ENCODE measurements around the gene CABLES1.

CABLES1 gene

DNA sequence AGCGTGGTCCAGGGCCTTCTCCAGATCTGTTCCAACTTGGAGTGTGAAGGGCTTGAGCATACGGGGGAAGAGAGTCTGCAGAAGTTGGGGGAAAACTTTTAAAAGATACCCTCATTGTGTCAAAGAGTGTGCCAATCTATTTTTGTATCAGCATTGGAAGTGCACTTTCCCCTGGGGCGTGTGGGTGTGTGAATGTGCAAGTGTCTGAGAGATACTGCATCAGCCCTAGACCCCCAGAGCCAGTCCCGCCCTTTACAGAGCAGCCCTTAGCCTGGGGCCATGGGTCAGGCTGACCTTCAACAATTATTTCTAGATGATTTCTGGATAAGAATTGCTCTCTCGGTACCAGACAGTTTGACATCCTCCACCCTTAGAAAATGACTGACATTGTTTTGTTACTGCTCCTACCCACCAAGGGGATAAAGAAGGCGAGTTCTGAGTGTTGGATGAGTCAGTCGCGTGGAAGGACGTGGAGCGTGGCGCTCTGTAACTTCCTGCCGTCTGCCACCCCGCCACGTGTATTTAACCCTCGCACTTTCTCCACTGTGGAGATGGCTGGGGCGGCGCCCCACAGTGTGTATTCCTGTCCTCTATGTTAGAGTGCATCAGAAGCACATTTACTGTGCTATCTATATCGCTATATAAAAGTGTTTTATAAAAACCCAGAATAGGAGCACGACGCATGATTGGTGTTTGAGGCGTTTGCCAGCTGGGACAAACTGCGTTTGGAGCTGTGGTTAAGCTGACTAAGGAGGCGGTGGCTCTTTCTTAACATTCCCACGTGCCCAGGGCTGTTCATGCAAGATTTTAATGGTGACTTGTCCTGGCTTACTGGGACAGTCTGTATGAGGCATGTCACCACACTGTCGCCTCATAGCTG is 122.6 kb downstream of the CABLES1 start:
- Histone ChIP-seq H3K27ac (ENCODE audit: low read depth, low read length) (no peak overlapping the region), H3K4me3 (ENCODE audit: low read depth in 1 of 2, low read length in 2 of 2) (no peak overlapping the region), H3K27me3 (ENCODE audit: control insufficient read depth in 1 of 2, insufficient read depth in 2 of 2, low read length in 2 of 2) (no peaks in the 10 kb centered on the region), H3K36me3 (ENCODE audit: insufficient read depth, low read length) (no peaks in the 10 kb centered on the region), H3K9me3 (ENCODE audit: low read length) (no peaks in the 10 kb centered on the region), H3K4me1 (ENCODE audit: insufficient read depth, low read length) (peaks cover 21% of the 10 kb centered on the region), H3K9ac (ENCODE audit: low read length) (no peak overlapping the region)

- Histone ChIP-seq H3K9me3 (ENCODE audit: low read length) (no peaks in the 10 kb centered on the region), H3K9ac (ENCODE audit: low read length) (no peak overlapping the region), H3K4me1 (ENCODE audit: insufficient read depth, low read length) (peaks cover 21% of the 10 kb centered on the region), H3K27ac (ENCODE audit: low read depth, low read length) (no peak overlapping the region), H3K27me3 (ENCODE audit: control insufficient read depth in 1 of 2, insufficient read depth in 2 of 2, low read length in 2 of 2) (no peaks in the 10 kb centered on the region), H3K4me3 (ENCODE audit: low read depth in 1 of 2, low read length in 2 of 2) (no peak overlapping the region), H3K36me3 (ENCODE audit: insufficient read depth, low read length) (no peaks in the 10 kb centered on the region)
Observed at GRCh38 chr18:23258566-23259469, 123.5 kb downstream of the CABLES1 start.

DNA sequence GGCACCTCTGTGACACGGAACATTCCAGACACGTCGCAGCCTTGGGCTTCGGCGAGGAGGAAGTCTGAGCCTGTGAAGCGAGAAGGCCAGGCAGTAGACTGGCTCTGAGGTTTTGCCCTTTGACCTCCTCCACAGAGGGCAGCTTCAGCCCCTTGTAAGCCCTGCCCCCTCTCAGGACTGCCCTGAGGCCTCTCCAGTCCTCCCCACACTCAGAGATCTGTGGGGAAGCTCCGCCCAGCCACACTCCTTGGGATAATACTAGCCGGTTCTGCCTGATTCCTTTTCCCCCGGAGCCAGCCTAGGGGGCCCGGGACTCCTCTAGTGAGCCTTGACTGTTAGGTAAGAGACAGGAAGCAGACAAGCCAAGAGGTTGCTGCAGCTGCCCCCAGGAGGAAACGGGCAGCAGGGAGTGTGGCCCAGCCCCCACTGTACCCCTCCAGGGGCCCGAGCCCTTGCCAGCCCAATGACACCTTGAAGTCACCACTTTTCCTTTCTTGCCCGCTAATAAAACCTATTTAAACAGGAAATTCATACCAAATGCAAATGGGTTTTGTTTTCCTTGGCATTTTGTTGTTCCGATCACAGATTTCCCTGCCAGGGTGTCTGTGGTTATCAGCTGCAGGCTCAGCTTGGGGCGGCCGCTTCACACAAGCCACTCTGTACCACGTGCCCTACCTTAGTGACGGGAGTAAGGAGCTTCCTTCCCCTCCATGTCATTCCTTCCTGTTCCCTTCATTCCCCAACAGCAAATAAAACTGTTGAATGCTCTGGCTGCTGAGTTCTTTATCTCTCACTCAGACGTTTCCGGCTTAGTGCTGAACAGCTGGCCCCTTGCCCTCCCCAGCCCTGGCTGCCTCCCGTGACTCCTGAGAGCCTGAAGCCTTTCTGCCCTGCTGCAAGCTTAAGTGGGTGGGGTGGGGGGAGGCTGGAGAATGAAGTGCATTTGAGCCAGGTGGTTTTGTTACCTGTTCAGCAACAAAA is 124.7 kb downstream of the CABLES1 start:
- H3K9me3 ChIP-seq (ENCODE audit: low read length) = no peaks in the 10 kb centered on the region
- H3K27me3 ChIP-seq (ENCODE audit: control insufficient read depth in 1 of 2, insufficient read depth in 2 of 2, low read length in 2 of 2) = no peaks in the 10 kb centered on the region
- peak overlapping the region in 1 of 2 donors; percentile 42 for H3K4me3 ChIP-seq (ENCODE audit: low read depth in 1 of 2, low read length in 2 of 2)
- H3K4me1 ChIP-seq (ENCODE audit: insufficient read depth, low read length) = peaks cover 21% of the 10 kb centered on the region
- peak overlapping the region; percentile 7 for H3K27ac ChIP-seq (ENCODE audit: low read depth, low read length)
- H3K9ac ChIP-seq (ENCODE audit: low read length) = no peak overlapping the region
- no peaks in the 10 kb centered on the region for H3K36me3 ChIP-seq (ENCODE audit: insufficient read depth, low read length)

- no peak overlapping the region for H3K9ac ChIP-seq (ENCODE audit: low read length)
- H3K4me1 ChIP-seq (ENCODE audit: insufficient read depth, low read length) = peaks cover 21% of the 10 kb centered on the region
- H3K27ac ChIP-seq (ENCODE audit: low read depth, low read length) = no peak overlapping the region
- no peaks in the 10 kb centered on the region for H3K36me3 ChIP-seq (ENCODE audit: insufficient read depth, low read length)
- no peak overlapping the region for H3K4me3 ChIP-seq (ENCODE audit: low read depth in 1 of 2, low read length in 2 of 2)
- H3K9me3 ChIP-seq (ENCODE audit: low read length) = no peaks in the 10 kb centered on the region
- no peaks in the 10 kb centered on the region for H3K27me3 ChIP-seq (ENCODE audit: control insufficient read depth in 1 of 2, insufficient read depth in 2 of 2, low read length in 2 of 2)
Observed at GRCh38 chr18:23260926-23261590, 125.8 kb downstream of the CABLES1 start.

DNA sequence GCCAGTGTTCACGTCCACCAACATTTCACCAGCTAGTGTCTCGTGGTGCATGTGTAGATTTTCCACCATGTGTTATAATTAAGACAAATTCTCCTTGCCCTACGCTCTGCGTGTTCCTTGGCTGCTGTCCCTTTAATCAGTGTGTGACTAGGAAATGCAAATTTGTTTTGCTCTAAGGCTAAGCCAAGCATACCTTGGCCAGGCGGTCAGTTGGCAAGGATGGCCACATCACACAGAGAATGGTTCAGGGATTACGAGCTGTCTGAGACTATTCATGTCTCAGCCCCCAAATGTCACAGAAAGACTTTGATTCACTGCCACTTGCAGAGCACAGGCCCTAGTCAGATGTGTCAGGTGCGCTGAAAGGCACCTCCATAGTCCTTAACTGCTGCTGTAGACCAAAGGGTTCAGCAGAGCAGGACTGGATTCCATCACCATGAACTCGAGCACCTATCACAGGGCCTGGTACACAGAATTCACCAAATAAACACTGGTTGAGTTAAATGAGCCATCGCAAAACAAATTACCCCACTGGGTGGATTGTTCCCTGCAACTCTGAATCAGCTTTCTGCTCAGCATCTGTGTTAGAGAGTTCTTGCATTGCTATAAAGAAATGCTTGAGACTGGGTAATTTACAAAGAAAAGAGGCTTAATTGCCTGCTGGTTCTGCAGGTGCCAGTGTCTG is 128.4 kb downstream of the CABLES1 start:
- Histone ChIP-seq H3K27ac (ENCODE audit: low read depth, low read length) (no peak overlapping the region), H3K9me3 (ENCODE audit: low read length) (no peaks in the 10 kb centered on the region), H3K4me1 (ENCODE audit: insufficient read depth, low read length) (peaks cover 21% of the 10 kb centered on the region), H3K27me3 (ENCODE audit: control insufficient read depth in 1 of 2, insufficient read depth in 2 of 2, low read length in 2 of 2) (no peaks in the 10 kb centered on the region), H3K4me3 (ENCODE audit: low read depth in 1 of 2, low read length in 2 of 2) (no peak overlapping the region), H3K9ac (ENCODE audit: low read length) (no peak overlapping the region), H3K36me3 (ENCODE audit: insufficient read depth, low read length) (no peaks in the 10 kb centered on the region)

- H3K36me3 ChIP-seq (ENCODE audit: insufficient read depth, low read length) = no peaks in the 10 kb centered on the region
- no peaks in the 10 kb centered on the region for H3K27me3 ChIP-seq (ENCODE audit: control insufficient read depth in 1 of 2, insufficient read depth in 2 of 2, low read length in 2 of 2)
- no peak overlapping the region for H3K4me3 ChIP-seq (ENCODE audit: low read depth in 1 of 2, low read length in 2 of 2)
- no peak overlapping the region for H3K27ac ChIP-seq (ENCODE audit: low read depth, low read length)
- no peaks in the 10 kb centered on the region for H3K9me3 ChIP-seq (ENCODE audit: low read length)
- peaks cover under 1% of the 10 kb centered on the region for H3K4me1 ChIP-seq (ENCODE audit: insufficient read depth, low read length)
- no peak overlapping the region for H3K9ac ChIP-seq (ENCODE audit: low read length)
Observed at GRCh38 chr18:23265682-23266399, 130.6 kb downstream of the CABLES1 start.

- H3K27ac ChIP-seq (ENCODE audit: low read depth, low read length) = no peak overlapping the region
- H3K27me3 ChIP-seq (ENCODE audit: control insufficient read depth in 1 of 2, insufficient read depth in 2 of 2, low read length in 2 of 2) = no peaks in the 10 kb centered on the region
- H3K4me3 ChIP-seq (ENCODE audit: low read depth in 1 of 2, low read length in 2 of 2) = no peak overlapping the region
- no peak overlapping the region for H3K9ac ChIP-seq (ENCODE audit: low read length)
- no peaks in the 10 kb centered on the region for H3K9me3 ChIP-seq (ENCODE audit: low read length)
- no peaks in the 10 kb centered on the region for H3K36me3 ChIP-seq (ENCODE audit: insufficient read depth, low read length)
- no peaks in the 10 kb centered on the region for H3K4me1 ChIP-seq (ENCODE audit: insufficient read depth, low read length)
Observed at GRCh38 chr18:23266717-23267446, 131.6 kb downstream of the CABLES1 start.

DNA sequence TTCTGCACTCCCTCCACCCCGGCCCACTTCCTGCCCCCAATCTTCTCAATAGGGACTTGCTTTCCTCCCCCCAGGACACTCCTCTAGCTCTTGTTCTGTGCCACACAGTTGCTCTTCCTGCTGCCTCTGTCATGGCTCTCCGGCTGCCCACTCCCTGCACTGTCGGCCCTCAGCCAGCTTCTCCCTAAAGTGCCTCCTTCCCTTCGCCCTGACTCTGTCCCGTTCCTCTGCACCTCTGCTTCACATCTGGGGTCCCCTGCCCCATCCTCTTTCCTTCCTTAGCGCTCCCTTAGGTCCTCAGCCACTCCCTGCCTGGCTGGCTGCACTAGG is 132.1 kb downstream of the CABLES1 start:
- Histone ChIP-seq H3K4me1 (ENCODE audit: insufficient read depth, low read length) (no peaks in the 10 kb centered on the region), H3K9ac (ENCODE audit: low read length) (no peak overlapping the region), H3K27me3 (ENCODE audit: control insufficient read depth in 1 of 2, insufficient read depth in 2 of 2, low read length in 2 of 2) (no peaks in the 10 kb centered on the region), H3K36me3 (ENCODE audit: insufficient read depth, low read length) (no peaks in the 10 kb centered on the region), H3K4me3 (ENCODE audit: low read depth in 1 of 2, low read length in 2 of 2) (no peak overlapping the region), H3K9me3 (ENCODE audit: low read length) (no peaks in the 10 kb centered on the region), H3K27ac (ENCODE audit: low read depth, low read length) (no peak overlapping the region)

- H3K9ac ChIP-seq (ENCODE audit: low read length) = no peak overlapping the region
- H3K27me3 ChIP-seq (ENCODE audit: control insufficient read depth in 1 of 2, insufficient read depth in 2 of 2, low read length in 2 of 2) = no peaks in the 10 kb centered on the region
- H3K9me3 ChIP-seq (ENCODE audit: low read length) = no peaks in the 10 kb centered on the region
- no peak overlapping the region for H3K27ac ChIP-seq (ENCODE audit: low read depth, low read length)
- H3K36me3 ChIP-seq (ENCODE audit: insufficient read depth, low read length) = no peaks in the 10 kb centered on the region
- no peaks in the 10 kb centered on the region for H3K4me1 ChIP-seq (ENCODE audit: insufficient read depth, low read length)
- H3K4me3 ChIP-seq (ENCODE audit: low read depth in 1 of 2, low read length in 2 of 2) = no peak overlapping the region
Observed at GRCh38 chr18:23268641-23269040, 133.4 kb downstream of the CABLES1 start.
